Head of caudate nucleus (tissue), 42 donors: ENCODE results near the gene BUD23.
"Not testable (repeated sequence)": the region's sequence is repeated elsewhere in the genome, so short reads cannot be mapped to it uniquely, and the experiment has no call there.

Experiments
- DNase-seq, 42 donors: peaks; one replicate each; pipeline versions ENCODE4 v3.0.0 to v3.0.0-alpha.2; 2020 to 2021; ENCODE audit warnings: mixed read lengths in 7 of 42
- intact Hi-C: fragments of 100-400 bp; cut with DNase I; formaldehyde crosslinking; loops from one replicate; pipeline ENCODE4 v1.15.0; 2022

The BUD23 gene, protein sequence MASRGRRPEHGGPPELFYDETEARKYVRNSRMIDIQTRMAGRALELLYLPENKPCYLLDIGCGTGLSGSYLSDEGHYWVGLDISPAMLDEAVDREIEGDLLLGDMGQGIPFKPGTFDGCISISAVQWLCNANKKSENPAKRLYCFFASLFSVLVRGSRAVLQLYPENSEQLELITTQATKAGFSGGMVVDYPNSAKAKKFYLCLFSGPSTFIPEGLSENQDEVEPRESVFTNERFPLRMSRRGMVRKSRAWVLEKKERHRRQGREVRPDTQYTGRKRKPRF

DNA sequence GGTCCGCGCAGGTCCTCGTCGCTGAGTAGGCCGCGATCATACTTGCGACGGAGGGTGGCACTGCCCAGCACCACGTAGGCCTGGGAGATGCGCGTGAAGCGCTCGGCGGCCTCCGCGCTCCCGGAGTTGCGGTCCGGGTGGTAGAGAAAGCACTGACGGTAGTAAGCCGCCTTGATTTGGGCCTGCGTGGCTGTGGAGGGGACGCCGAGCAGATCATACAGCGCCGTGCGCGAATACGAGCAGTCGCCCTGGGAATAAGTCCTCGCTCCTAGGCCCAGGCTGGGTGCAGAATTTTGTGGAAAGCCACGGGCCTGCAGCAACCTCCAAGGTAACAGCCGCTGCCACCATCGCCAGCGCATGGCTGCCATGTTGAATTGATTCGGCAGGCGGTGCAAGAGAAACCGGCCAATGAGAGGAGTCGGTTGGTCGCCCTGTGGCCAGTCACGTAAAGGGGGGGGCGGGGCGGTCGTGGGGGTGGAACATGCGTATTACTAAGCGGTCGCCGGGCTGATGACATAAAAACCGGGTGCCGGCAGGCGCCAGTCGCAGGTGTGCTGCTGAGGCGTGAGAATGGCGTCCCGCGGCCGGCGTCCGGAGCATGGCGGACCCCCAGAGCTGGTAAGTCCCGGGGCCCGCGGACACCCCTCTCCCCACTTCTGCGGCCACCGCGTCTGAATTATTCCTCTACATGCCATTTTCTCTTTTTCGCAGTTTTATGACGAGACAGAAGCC, at the start of gene BUD23, which contains the start of gene DNAJC30:
BUD23 (plus strand) TSS at position 542 of the 732 bp plus-strand sequence; CDS start at position 571, 29 bp downstream.
DNAJC30 (minus strand) TSS at position 398 of the 732 bp plus-strand sequence; CDS start at position 368, 30 bp downstream.
- intact Hi-C loops, result loop anchor here (5.0 kb wide), 1 partner anchor 34 kb away; the partner anchor contains the start of gene STX1A
- peak; percentile 92 to 98 (median 95) for DNase-seq

DNA sequence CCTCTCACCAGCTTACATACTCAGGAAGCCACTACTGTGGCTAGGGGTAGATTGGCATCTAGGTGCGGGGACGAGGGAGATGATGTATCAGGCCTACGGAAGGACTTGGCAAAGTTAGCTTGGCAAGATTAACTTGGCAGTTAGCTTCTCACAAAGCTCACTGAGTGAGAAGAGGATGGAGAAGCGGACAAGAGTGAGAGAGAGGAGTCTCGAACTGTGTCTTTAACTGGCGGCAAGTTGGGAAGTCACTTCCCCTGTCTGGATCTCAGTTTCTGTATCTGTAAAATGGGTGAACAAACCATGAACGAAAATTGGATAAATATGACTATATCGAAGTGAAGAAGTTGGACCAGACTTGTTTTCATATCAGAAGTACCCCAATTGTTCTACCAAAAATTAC, 49.6 kb upstream of the BUD23 start:
- DNase-seq, result no peak
- intact Hi-C loops, result no loop called here

DNA sequence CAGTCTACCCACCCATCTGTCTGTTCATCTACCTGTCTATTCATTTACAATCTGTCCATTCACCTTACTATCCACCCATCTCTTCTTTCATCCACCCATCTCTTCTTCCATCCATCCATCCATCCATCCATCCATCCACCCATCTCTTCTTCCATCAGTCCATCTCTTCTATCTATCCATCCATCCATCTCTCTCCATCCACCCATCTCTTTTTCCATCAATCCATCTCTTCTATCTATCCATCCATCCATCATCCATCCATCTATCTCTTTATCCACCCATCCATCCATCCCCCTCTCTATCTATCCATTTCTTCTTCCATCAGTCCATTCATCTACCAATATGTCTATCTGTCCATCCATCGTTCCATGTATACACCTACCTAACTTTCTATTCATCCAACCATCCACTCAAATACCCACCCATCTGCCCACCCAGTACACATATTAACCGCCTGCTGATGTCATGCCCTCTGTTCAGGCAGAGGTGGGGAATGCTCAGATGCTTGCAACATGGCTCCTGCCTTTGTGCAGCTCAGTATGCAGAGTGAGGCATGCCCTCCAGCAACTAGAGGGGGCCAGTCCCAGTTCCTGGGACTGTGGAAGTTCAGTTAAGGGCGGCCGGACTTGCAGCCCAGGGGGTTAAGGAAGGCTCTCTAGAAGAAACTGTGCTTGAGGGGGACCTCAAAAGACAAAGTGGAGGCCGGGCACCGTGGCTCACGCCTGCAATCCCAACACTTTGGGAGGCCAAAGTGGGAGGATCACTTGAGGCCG, 47.8 kb upstream of the BUD23 start:
- no peak for DNase-seq
- intact Hi-C loops, result no loop called here

DNA sequence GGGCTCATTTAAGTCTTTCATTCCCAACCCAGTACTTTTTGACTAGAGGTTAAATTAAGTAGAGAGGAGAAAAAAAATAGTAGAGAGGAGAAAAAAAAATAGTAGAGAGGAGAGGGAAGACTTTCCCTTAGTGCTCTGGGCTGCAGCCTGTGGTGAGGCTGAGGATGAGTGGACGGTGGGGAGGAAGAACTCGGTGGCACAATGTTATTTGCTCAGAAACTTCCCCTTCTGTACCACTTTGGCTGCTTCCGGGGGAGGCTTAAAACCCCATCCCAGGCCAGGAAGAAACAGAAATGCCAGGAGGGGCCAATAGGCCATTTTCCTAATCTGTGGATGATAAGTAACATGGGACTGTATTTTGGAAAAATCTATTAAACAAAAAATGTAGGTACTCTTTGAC, 44.5 kb upstream of the BUD23 start:
- intact Hi-C loops, result no loop called here
- no peak for DNase-seq

DNA sequence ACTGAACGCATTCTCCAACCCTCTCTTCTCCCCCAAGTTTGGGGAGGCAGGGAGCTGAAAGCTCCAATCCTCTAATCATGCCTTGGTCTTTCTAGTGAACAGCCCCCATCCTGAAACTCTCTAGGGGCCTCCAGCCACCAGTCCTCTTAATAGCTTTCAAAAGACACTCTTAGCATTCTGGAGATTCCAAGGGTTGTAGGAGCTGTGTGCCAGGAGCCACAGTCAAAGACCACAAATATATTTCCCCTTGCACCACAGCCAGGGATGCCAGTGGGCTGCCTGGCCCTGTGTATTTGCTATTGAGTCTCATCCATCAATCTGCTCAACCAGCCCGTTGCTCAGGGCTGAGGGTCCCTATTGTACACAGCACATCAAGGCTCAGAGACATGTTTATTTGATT, 40.6 kb upstream of the BUD23 start:
- no peak for DNase-seq
- intact Hi-C loops, result no loop called here

DNA sequence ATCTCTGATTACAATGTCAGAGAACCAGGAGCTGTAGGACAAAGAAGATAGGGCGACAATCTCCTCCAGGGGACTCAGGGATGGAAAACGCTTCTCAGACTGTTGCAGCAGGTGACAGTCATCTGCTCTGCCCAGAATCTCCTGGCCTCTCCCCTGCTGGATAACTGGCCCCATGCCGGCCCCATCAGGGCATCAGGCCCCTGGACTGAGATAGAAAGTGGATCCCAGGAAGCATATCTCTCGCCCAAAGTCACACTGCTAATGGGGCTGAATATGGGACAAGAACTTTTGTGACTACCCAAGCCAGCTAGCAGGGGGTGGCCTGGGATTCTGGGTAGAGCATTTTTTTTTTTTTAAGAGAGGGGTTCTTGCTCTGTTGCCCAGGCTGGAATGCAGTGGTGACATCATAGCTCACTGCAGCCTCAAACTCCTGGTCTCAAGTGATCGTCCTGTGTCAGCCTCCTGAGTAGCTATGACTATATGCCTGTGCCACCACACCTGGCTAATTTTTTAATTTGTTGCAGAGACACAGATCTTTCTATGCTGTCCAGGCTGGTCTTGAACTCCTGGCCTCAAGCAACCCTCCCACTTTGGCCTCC, 38.6 kb upstream of the BUD23 start:
- no peak for DNase-seq
- intact Hi-C loops, result no loop called here

DNA sequence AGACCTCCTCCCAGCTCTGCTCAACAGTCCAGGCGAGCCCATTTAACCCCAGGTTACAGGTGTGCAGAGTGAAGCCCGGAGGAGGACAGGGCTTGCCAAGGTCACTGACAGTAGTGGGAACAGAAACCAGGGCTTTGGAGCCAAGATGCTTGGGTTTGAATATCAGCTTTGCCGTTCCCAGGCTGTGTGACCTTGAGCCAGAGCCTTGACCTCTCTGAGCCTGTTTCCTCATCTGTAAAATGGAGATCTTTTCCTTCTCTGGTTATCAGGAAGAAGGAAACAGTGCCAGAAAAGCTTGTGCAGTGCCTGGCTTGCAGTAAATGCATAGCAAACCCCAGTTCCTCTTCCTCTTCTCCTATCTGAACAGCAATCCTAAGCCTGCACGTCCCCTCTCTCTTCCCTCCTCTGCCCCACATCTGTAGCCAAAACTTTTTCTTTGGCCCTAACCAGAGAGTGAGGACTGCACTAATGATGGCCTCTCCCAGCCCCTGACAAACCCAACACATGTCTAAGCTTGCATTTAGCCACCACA, 37.7 kb upstream of the BUD23 start:
- intact Hi-C loops, result no loop called here
- no peak for DNase-seq

DNA sequence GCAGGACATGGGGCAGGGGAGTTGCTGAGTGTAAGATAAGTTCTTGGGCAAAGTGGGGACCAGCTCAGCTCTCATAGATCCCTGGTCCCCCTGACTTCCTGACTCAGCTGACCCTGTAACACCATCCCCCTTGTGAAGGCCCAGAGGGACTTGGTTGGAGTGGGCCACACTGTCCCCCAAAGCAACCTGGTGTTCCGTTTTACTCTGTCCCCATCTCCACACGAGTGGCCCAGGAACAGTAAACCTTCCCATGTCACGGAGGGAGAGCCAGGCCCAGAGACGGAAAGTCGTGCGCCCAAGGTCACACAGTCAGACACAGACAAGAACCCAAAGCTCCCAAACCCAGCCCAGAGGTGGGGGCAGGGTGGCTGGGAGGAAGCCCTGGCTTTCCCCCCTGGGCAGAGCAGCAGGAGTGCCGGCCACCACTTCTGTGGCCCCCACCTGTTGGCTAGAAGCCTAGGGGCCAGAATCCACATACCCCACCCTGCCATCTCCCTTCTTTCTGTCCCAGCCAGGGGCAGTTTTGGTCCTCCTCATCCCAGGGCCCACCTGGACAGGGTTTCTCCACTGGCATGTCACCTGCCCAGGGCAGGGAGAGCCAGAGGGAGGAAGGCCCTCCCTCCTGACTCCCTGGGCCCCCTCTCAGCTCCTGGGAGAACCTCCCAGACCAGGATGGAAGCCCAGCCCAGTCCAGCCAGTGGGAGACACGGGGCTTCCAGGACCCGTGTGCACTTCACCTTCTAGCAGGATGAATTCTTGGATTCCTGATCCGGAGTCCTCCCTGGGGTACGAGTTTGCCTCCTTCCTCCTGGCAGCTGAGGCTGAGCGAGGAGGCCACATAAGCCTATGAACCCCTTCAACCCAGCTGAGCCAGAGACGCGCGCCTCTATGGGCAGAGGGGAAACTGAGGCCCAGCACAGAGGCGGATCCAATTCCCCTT, 36.3 kb upstream of the BUD23 start:
- DNase-seq, result no peak
- intact Hi-C loops, result no loop called here

DNA sequence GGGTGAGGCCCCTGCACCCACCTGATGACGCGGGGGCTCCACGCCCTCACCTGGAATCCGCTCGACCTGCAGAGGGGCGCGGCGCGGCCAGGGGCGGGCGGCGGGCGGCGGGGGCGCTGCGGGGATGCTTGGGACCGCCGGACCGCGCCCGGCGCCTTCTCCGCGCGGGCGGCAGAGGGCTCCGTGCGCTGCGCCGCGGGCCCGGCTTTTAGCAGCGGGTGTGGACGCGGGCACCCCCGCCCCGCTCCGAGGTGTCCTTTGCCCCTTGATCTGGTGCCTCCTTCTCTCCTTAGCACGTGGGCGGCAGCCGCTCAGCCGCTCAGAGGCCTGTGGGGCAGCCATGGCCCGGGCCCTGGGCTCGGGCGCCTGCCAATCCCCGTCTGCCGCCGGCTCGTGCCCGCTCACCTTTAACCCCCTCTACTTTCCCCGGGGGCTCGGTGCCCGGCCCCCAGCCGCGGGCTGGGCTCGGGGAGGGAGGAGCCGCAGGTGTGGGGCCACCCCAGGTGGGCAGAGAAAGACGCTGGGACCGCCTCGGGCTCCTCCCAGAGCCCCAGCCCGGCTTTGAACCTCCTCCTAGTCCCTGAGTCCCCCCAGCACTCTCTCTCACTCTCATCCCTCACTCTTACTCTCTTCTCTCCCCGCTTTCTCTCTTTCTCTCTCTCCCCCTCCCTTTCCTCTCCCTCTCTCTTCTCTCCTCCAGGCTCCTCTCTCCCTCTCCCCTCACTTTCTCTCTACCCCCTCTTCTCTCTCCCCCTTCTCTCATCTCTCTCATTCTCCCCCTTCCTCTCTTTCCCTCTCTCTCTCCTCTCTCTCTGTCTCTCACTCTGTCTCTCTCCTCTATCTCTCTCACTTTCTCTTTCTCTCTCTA, 35.4 kb upstream of the BUD23 start:
- peak in 4 of 42 donors; percentile 7 to 42 (median 10) for DNase-seq
- intact Hi-C loops, result no loop called here

DNA sequence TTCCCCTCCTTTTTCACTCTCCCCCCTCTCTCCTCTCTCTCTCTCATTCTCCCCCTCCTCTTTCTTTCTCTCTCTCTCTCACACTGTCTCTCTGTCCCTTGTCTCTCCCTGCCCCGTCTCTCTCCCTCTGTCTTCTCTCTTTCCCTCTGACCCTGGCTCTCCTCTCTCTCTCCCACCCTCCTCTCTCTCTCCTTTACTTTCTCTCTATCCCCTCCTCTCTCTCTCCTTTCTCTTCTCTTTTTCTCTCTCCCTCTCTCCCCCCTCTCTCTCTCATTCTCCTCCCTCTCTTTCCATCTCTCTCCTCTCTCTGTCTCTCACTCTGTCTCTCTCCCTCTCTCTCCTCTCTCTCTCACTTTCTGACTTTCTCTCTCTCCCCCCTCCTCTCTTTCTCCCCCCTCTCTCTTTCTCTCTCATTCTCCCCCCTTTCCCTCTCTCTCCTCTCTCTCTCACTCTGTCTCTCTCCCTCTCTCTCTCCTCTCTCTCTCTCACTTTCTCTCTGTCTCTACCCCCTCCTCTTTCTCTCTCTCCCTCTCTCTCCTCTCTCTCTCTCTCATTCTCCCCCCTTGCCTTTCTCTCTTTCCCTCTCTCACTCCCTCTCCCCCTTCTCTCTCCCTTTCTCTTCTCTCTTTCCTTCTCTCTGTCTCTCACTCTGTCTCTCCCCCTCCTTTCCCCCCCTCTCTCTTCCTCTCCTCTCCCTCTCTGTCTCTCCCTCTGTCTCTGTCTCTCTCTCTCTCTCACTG, 34.6 kb upstream of the BUD23 start:
- DNase-seq, result no peak
- intact Hi-C loops, result no loop called here

DNA sequence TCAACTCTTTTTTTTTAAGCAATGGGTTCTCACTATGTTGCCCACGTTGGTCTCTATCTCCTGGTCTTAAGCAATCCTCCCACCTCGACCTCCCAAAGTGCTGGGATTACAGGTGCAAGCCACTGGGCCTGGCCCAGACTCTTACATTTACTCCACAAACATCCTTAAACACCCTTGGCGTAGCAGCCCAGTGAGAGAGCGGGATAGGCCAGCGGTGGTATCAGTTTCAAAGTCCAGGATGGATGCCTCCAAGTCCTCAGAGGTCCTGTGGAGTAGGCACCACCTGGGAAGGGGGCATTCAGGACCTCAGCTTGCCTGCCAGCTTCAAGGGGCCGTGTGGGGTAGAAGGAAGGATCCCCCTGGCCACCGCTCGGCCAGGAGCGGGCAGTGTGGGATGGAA, 33.8 kb upstream of the BUD23 start:
- intact Hi-C loops, result no loop called here
- no peak for DNase-seq

DNA sequence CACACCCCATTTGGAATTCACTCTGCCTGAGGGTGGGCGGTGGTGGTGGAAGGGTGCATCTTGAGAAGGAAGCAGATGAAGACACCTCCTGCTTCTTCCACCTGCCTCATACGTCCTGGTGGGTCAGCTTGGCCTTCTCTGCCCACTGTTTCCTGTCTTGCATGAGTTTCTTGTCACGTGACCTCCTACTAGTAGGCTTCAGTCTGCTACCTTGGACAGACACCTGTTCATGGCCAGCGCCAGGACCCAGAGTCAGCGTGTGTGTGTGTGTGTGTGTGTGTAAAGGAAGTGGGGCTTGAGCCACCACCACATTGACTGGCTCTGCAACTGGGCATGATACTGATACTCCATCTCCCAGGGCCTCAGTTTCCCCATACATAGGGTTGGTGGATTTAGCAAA, 32.9 kb upstream of the BUD23 start:
- no peak for DNase-seq
- intact Hi-C loops, result no loop called here

DNA sequence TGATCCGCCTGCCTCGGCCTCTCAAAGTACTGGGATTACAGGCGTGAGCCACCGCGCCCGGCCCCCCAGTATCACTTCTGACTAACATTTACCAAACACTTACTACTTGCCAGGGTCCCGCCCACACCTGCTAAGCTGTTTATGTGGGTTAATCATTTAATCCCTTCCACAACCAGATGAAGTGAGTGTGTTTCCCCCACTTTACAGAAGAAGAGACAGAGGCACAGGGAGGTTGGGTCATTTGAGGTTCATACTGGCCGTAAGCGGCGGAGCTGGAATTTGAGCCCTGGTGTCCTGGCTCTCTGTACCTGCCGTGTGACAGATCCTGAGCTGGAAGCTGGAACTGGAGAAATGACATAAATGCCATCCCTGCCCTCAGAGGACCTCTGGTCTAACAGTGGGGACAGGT, 30.9 kb upstream of the BUD23 start:
- DNase-seq, result no peak
- intact Hi-C loops, result no loop called here

DNA sequence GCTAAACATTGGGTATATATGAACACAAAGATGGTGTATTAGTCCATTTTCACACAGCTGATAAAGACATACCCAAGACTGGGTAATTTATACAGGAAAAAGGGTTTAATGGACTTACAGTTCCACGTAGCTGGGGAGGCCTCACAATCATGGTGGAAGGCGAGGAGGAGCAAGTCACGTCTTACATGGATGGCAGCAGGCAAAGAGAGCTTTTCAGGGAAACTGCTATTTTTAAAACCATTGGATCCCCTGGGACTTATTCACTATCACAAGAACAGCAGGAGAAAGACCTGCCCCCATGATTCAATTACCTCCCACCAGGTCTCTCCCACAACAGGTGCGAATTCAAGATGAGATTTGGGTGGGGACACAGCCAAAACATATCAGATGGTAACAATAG, 28.1 kb upstream of the BUD23 start:
- DNase-seq, intact Hi-C loops: not testable (repeated sequence)

DNA sequence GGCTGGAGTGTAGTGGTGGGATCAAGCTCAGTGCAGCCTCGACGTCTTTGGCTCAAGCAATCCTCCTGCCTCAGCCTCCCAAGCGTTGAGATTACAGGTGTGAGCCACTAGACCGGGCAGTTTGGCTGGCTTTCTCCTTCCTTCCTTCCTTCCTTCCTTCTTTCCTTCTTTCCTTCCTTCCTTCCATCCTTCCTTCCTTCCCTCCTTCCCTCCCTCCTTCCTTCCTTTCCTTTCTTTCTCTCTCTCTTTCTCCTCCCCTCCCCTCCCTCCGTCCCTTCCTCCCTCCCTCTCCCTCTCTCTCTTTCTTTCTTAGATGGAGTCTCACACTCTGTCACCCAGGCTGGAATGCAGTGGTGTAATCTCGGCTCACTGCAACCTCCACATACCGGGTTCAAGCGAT, 23.4 kb upstream of the BUD23 start:
- no peak for DNase-seq

DNA sequence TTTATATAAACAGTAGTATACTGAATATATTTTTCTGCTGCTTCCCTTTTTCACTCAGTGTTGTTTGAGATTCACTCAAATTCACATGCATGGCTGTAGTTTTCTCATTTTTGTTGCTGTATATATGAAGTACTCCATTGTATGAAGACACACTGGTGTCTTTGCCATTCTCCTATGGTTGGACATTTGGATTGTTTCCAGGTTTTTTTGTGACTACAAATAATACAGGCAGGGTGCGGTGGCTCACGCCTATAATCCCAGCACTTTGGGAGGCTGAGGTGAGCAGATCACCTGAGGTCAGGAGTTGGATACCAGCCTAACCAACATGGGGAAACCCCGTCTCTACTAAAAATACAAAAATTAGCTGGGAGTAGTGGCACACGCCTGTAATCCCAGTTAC, 22.8 kb upstream of the BUD23 start:
- intact Hi-C loops, DNase-seq: not testable (repeated sequence)

More for the DNA sequence above, 23.4 kb upstream of the BUD23 start:
- intact Hi-C loops, result no loop called here
